Stimulated activated CD4-positive, alpha-beta T cell treated with anti-CD3 and anti-CD28 coated beads, Interleukin-15, amount 100 ng/mL, for 24 hours (primary cell): ENCODE measurements around the gene ZNF43.
"Not testable (repeated sequence)": the region's sequence is repeated elsewhere in the genome, so short reads cannot be mapped to it uniquely, and the experiment has no call there.

ENCODE experiments used
- DNase-seq: peaks from one replicate; pipeline ENCODE4 v3.0.0-alpha.2; 2020

Gene ZNF43

GRCh38 chr19:21835810-21836444 is at the start of gene ZNF43:
Gene ZNF43 (minus strand): TSS chr19:21836182. CDS start chr19:21836038, 144 bp downstream.
- peak; percentile 95 for DNase-seq

GRCh38 chr19:21885516-21885915 is 49.5 kb upstream of the ZNF43 start:
- not testable (repeated sequence) for DNase-seq

GRCh38 chr19:21884786-21885185 is 48.8 kb upstream of the ZNF43 start:
- not testable (repeated sequence) for DNase-seq

GRCh38 chr19:21883516-21883915 is 47.5 kb upstream of the ZNF43 start:
- no peak for DNase-seq

- peak; percentile 29 for DNase-seq
Measured at GRCh38 chr19:21880761-21881160, 44.8 kb upstream of the ZNF43 start.

GRCh38 chr19:21878646-21879045 is 42.7 kb upstream of the ZNF43 start:
- DNase-seq = no peak

GRCh38 chr19:21877976-21878375 is 42.0 kb upstream of the ZNF43 start:
- no peak for DNase-seq

- DNase-seq = not testable (repeated sequence)
Measured at GRCh38 chr19:21876608-21877007, 40.6 kb upstream of the ZNF43 start.

GRCh38 chr19:21856773-21857514 is 21.0 kb upstream of the ZNF43 start:
- DNase-seq = no peak

- DNase-seq = peak; percentile 95
Measured at GRCh38 chr19:21851596-21852345, 15.8 kb upstream of the ZNF43 start.

GRCh38 chr19:21850656-21851255 is 14.8 kb upstream of the ZNF43 start:
- DNase-seq = no peak

- no peak for DNase-seq
Measured at GRCh38 chr19:21848706-21849105, 12.7 kb upstream of the ZNF43 start.

GRCh38 chr19:21843081-21843480 is 7.1 kb upstream of the ZNF43 start:
- DNase-seq = no peak

- no peak for DNase-seq
Measured at GRCh38 chr19:21841488-21842097, 5.6 kb upstream of the ZNF43 start.

- no peak for DNase-seq
Measured at GRCh38 chr19:21841081-21841480, 5.1 kb upstream of the ZNF43 start.

GRCh38 chr19:21839976-21840375 is 4.0 kb upstream of the ZNF43 start:
- no peak for DNase-seq

- no peak for DNase-seq
Measured at GRCh38 chr19:21838646-21839045, 2.7 kb upstream of the ZNF43 start.

GRCh38 chr19:21835429-21835809 is 563 bp downstream of the ZNF43 start:
- peak; percentile 43 for DNase-seq

- DNase-seq = no peak
Measured at GRCh38 chr19:21833733-21834132, 2.2 kb downstream of the ZNF43 start.

GRCh38 chr19:21824679-21825078 is 11.3 kb downstream of the ZNF43 start:
- DNase-seq = no peak

- no peak for DNase-seq
Measured at GRCh38 chr19:21823224-21823623, 12.8 kb downstream of the ZNF43 start.

GRCh38 chr19:21812448-21812847 is 23.5 kb downstream of the ZNF43 start:
- DNase-seq = no peak
